Measurements from ENCODE around the gene CCDC201.

DNA sequence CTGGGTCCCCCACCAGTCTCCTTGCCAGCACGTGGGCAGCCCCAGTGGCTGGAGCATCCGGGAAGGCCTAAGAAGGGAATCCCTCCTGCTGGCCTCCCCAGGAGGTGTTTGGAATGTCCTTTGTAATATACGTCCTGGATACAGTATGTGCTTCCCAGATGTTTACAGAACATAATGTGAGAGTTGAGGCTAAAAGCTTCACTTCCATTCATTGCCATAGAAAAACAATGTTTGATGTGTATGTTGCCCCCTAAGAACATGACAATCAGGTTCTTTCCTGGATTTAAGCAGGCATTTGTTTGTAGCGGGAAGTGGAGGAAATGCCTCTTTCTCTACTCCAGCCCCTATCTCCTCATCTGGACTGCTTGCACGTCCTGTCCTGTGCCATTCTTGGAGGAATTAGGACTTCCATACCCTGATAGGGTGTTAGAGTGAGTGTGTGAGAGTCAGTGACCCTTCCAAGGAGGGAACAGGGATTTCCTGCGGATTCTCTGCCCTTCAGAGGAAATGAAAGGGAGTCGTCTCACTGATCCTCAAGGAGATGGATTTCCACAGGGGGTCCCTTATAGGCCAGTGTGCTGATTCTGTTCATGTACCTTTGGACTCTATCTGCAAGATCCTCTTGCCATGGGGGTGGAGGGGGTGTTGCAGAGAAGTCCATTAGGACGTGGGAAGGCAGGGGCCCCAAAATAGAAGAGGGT is 16.6 kb upstream of the CCDC201 start:
- no peak for TF ChIP-seq ESRRG (CRISPR knock-in tag; IDR thresholded peaks at IDR 0.05)
- TF ChIP-seq, protein P1, sequence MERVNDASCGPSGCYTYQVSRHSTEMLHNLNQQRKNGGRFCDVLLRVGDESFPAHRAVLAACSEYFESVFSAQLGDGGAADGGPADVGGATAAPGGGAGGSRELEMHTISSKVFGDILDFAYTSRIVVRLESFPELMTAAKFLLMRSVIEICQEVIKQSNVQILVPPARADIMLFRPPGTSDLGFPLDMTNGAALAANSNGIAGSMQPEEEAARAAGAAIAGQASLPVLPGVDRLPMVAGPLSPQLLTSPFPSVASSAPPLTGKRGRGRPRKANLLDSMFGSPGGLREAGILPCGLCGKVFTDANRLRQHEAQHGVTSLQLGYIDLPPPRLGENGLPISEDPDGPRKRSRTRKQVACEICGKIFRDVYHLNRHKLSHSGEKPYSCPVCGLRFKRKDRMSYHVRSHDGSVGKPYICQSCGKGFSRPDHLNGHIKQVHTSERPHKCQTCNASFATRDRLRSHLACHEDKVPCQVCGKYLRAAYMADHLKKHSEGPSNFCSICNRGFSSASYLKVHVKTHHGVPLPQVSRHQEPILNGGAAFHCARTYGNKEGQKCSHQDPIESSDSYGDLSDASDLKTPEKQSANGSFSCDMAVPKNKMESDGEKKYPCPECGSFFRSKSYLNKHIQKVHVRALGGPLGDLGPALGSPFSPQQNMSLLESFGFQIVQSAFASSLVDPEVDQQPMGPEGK (CRISPR knock-in tag; IDR thresholded peaks at IDR 0.05; ENCODE audit: borderline replicate concordance): no peak
- no peak for TF ChIP-seq ZC3H10 (CRISPR knock-in tag; IDR thresholded peaks at IDR 0.05)
- TF ChIP-seq, protein P2, sequence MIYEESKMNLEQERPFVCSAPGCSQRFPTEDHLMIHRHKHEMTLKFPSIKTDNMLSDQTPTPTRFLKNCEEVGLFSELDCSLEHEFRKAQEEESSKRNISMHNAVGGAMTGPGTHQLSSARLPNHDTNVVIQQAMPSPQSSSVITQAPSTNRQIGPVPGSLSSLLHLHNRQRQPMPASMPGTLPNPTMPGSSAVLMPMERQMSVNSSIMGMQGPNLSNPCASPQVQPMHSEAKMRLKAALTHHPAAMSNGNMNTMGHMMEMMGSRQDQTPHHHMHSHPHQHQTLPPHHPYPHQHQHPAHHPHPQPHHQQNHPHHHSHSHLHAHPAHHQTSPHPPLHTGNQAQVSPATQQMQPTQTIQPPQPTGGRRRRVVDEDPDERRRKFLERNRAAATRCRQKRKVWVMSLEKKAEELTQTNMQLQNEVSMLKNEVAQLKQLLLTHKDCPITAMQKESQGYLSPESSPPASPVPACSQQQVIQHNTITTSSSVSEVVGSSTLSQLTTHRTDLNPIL (CRISPR knock-in tag; IDR thresholded peaks at IDR 0.05; ENCODE audit: low read depth): no peak
- TF ChIP-seq CSDC2 (CRISPR knock-in tag; IDR thresholded peaks at IDR 0.05): no peak
- TF ChIP-seq, protein P3, sequence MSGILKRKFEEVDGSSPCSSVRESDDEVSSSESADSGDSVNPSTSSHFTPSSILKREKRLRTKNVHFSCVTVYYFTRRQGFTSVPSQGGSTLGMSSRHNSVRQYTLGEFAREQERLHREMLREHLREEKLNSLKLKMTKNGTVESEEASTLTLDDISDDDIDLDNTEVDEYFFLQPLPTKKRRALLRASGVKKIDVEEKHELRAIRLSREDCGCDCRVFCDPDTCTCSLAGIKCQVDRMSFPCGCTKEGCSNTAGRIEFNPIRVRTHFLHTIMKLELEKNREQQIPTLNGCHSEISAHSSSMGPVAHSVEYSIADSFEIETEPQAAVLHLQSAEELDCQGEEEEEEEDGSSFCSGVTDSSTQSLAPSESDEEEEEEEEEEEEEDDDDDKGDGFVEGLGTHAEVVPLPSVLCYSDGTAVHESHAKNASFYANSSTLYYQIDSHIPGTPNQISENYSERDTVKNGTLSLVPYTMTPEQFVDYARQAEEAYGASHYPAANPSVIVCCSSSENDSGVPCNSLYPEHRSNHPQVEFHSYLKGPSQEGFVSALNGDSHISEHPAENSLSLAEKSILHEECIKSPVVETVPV (CRISPR knock-in tag; IDR thresholded peaks at IDR 0.05): no peak
- TF ChIP-seq ISL1 (CRISPR knock-in tag; IDR thresholded peaks at IDR 0.05): no peak
- no peak for TF ChIP-seq GLIS3 (CRISPR knock-in tag; IDR thresholded peaks at IDR 0.05)
- TF ChIP-seq, protein P4, sequence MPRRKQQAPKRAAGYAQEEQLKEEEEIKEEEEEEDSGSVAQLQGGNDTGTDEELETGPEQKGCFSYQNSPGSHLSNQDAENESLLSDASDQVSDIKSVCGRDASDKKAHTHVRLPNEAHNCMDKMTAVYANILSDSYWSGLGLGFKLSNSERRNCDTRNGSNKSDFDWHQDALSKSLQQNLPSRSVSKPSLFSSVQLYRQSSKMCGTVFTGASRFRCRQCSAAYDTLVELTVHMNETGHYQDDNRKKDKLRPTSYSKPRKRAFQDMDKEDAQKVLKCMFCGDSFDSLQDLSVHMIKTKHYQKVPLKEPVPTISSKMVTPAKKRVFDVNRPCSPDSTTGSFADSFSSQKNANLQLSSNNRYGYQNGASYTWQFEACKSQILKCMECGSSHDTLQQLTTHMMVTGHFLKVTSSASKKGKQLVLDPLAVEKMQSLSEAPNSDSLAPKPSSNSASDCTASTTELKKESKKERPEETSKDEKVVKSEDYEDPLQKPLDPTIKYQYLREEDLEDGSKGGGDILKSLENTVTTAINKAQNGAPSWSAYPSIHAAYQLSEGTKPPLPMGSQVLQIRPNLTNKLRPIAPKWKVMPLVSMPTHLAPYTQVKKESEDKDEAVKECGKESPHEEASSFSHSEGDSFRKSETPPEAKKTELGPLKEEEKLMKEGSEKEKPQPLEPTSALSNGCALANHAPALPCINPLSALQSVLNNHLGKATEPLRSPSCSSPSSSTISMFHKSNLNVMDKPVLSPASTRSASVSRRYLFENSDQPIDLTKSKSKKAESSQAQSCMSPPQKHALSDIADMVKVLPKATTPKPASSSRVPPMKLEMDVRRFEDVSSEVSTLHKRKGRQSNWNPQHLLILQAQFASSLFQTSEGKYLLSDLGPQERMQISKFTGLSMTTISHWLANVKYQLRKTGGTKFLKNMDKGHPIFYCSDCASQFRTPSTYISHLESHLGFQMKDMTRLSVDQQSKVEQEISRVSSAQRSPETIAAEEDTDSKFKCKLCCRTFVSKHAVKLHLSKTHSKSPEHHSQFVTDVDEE (CRISPR knock-in tag; IDR thresholded peaks at IDR 0.05): no peak
- TF ChIP-seq, protein P5, sequence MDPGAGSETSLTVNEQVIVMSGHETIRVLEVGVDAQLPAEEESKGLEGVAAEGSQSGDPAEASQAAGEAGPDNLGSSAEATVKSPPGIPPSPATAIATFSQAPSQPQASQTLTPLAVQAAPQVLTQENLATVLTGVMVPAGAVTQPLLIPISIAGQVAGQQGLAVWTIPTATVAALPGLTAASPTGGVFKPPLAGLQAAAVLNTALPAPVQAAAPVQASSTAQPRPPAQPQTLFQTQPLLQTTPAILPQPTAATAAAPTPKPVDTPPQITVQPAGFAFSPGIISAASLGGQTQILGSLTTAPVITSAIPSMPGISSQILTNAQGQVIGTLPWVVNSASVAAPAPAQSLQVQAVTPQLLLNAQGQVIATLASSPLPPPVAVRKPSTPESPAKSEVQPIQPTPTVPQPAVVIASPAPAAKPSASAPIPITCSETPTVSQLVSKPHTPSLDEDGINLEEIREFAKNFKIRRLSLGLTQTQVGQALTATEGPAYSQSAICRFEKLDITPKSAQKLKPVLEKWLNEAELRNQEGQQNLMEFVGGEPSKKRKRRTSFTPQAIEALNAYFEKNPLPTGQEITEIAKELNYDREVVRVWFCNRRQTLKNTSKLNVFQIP (CRISPR knock-in tag; IDR thresholded peaks at IDR 0.05; ENCODE audit: borderline replicate concordance, low read depth): no peak
- TF ChIP-seq TOX (CRISPR knock-in tag; IDR thresholded peaks at IDR 0.05; ENCODE audit: borderline replicate concordance): no peak
- no peak for TF ChIP-seq ZFP3 (CRISPR knock-in tag; IDR thresholded peaks at IDR 0.05)
- no peak for TF ChIP-seq ZNF8 (CRISPR knock-in tag; IDR thresholded peaks at IDR 0.05)
